Gastroesophageal sphincter (tissue), 3 donors: ENCODE measurements around the gene SSBP3.

Experiments used
- POLR2A ChIP-seq, 2 donors: fragments of 450-650 bp; IDR thresholded peaks; one replicate each; pipeline ENCODE4 v1.6.1; 2017; ENCODE audit warnings: antibody characterized with exemption in 2 of 2, mild to moderate bottlenecking in 2 of 2, moderate library complexity in 1 of 2
- POLR2AphosphoS5 ChIP-seq: sonication (generic); formaldehyde crosslinking; IDR thresholded peaks from one replicate; pipeline ENCODE4 v1.6.1; 2017; ENCODE audit warnings: antibody characterized with exemption
- TF ChIP-seq, protein P1 (sequence below), 4 experiments: fragments of 200-600 bp in 2 of 4; fragments of 450-650 bp in 2 of 4; sonication (generic) in 1 of 4; IDR thresholded peaks; one replicate each; pipeline ENCODE4 v1.5.1; 2017 to 2019; ENCODE audit warnings: antibody characterized with exemption in 4 of 4, mild to moderate bottlenecking in 2 of 4, moderate library complexity in 2 of 4

DNA sequence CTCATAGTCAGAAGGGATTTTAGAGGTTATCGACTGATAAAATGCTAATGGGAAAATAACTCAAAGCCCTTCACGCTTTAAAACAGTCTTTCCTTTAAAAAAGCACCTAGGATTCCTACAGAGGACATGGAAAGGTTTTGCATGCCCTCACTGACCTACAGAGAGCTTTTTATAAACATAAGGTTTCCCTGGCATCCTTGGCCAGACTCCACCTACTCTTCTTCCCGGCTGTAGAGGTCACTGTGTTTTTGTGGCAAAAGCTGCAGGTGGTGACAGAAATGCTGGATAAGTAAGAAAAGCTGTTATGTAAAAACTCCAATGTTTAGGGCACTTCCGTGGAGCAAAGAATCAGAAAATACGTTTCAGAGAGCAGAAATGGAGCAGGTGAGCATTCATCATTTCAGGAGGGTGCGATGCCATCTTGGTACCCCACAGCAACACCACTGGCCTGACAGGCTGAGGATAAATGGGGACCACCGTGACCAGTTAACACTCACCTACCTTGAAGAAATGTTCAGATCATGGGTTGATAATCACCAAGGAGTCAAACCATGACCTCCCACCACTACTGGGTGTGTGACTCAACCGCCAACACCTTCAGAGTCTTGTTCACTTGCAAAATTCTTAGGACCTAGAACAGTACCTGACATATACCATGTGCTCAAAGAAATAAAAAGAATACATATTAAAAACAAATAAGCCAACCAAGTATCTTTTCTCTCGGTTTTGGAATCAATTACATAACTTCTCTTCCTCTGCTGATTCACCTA is 46.6 kb downstream of the SSBP3 start:
- TF ChIP-seq, protein P1, sequence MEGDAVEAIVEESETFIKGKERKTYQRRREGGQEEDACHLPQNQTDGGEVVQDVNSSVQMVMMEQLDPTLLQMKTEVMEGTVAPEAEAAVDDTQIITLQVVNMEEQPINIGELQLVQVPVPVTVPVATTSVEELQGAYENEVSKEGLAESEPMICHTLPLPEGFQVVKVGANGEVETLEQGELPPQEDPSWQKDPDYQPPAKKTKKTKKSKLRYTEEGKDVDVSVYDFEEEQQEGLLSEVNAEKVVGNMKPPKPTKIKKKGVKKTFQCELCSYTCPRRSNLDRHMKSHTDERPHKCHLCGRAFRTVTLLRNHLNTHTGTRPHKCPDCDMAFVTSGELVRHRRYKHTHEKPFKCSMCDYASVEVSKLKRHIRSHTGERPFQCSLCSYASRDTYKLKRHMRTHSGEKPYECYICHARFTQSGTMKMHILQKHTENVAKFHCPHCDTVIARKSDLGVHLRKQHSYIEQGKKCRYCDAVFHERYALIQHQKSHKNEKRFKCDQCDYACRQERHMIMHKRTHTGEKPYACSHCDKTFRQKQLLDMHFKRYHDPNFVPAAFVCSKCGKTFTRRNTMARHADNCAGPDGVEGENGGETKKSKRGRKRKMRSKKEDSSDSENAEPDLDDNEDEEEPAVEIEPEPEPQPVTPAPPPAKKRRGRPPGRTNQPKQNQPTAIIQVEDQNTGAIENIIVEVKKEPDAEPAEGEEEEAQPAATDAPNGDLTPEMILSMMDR (IDR thresholded peaks at IDR 0.05) = no peak
- TF ChIP-seq POLR2AphosphoS5 (no peak), POLR2A (IDR thresholded peaks at IDR 0.05) (no peak)
